GM18907 (cell line): Measurements from ENCODE around the gene CKS2.

Source experiments
- ATAC-seq: cut with Tn5 transposase; IDR thresholded peaks from one replicate; pipeline ENCODE4 v1.9.1; 2021; ENCODE audit warnings: mild to moderate bottlenecking, moderate library complexity; ENCODE audit not compliant: unreplicated experiment

Gene CKS2

DNA sequence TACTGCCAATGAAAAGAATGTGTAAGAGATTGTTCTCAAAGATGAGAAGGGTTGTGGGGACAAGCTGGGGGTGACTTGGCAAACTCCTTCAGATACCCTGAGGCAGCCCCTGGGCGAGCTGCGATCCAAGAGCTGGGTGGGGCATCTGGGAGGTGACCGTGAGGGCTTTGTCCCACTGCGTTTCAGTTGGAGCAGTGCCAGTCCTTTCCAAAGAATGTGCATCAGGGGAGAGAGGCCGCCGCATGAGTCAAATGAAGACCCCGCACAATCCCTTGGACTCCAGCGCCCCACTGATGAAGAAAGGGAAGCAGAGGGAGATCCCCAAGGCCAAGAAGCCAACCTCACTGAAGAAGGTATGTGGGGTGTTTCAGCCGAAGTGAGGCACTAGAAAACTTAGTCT, 35.7 kb downstream of the CKS2 start:
- no peak for ATAC-seq

GRCh38 chr9:89347651-89348050, 36.7 kb downstream of the CKS2 start:
- no peak for ATAC-seq

DNA sequence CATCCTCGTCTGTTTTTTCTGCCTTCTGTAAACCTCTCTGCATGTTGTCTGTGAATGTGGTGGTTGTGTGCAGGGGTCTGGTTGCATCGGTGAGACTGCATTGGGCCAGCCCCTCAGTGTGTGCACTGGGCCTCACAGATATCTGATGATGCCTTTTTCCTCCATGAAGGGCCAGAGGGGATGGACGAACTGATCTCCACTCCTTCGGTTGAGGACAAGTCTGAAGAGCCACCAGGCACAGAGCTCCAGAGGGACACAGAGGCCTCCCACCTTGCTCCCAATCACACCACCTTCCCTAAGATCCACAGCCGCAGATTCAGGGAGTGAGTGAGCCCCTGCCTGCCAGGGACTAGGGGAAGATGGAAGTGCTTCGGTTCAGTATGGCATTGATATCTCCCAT, 38.6 kb downstream of the CKS2 start:
- ATAC-seq = no peak

GRCh38 chr9:89350988-89351557, 40.1 kb downstream of the CKS2 start:
- no peak for ATAC-seq

- ATAC-seq = no peak
Observed at GRCh38 chr9:89351584-89352300, 40.7 kb downstream of the CKS2 start.

DNA sequence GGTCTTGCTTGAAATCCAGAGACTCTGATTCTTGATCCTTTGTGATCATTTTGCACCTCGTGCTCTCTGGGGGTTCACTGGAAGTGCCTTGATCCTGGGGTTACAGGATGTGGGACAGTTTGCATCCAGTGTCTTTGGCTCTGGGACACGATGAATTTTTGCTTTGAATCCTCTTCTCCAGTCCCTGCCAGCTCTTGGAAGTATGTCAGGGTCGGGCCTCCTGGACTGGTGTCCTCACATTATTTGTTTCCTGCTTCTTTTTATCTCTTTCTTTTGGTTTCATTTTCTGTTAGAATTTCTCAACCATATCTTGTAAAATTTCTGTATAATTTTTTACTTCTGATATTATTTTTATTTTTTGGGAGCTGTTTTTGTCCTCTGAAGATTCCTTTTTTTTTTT, 41.5 kb downstream of the CKS2 start:
- ATAC-seq = no peak

DNA sequence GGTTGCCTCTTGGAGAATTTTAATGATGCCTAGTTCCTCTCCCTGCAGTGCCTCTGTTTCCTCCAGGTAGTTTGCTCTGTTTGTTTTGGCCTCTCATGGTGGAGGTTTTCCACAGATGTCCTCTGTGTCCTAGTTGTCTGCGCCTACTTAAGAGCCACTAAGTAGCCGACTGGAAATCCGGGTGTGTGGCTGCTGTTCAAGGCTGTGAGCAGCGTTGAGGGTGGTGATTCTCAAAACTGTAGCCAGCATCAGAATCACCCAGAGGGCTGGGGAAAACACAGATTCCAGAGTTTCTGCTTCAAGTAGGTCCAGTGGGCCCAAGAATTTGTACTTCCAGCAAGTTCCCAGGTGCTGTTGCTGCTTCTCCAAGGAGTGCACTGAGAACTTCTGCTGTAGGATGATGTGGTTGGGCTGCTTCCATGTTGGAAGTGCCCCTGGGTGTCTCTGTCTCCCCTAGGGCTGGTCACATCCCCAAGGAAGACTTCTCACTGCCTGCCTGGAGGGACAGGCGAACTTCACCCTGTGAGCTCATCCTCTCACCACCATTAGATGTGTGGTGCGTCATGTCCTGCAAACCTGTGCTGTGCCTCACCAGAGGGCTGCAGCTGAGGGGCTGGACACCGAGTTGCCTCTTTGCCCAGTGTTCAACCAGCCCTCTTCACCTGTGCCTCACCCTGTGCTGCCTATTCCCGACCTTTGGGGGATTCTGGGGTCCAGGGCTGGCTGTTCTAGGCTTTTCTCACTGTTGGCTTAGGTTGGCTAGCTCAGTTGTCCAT, 42.1 kb downstream of the CKS2 start:
- ATAC-seq = no peak

- ATAC-seq = no peak
Observed at GRCh38 chr9:89353989-89354388, 43.0 kb downstream of the CKS2 start.

- ATAC-seq = no peak
Observed at GRCh38 chr9:89354471-89354870, 43.5 kb downstream of the CKS2 start.

- ATAC-seq = no peak
Observed at GRCh38 chr9:89356782-89357181, 45.8 kb downstream of the CKS2 start.

DNA sequence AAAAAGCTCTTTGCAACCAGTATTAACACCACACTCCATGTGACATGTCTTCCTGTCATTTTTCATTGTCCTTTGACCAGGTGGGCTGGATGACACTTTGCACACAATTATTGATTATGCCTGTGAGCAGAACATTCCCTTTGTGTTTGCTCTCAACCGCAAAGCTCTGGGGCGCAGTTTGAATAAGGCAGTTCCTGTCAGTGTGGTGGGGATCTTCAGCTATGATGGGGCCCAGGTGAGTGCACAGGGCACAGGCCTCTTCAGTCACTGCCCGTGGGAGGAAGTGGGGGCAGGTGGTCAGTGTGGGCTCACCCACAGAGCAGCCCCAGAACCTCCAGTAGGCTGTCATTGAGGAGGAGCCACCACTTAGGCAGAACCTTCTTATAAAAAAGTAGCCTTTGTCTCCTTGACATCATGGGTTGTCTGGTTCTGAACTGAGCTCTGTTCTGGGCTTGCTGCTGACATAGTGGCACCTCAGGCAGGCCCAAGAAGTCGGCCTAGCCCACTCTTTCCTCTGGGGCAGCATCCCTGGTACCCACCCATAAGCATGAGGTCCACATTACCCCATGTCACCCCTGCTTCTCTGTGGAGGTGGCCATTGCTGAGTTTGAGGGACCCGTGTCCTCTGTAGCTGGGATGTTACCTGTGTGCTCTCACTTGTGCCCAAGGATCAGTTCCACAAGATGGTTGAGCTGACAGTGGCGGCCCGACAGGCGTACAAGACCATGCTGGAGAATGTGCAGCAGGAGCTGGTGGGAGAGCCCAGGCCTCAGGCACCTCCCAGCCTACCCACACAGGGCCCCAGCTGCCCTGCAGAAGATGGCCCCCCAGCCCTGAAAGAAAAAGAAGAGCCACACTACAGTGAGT, 46.6 kb downstream of the CKS2 start:
- no peak for ATAC-seq

GRCh38 chr9:89358376-89358916, 47.5 kb downstream of the CKS2 start:
- ATAC-seq = no peak

DNA sequence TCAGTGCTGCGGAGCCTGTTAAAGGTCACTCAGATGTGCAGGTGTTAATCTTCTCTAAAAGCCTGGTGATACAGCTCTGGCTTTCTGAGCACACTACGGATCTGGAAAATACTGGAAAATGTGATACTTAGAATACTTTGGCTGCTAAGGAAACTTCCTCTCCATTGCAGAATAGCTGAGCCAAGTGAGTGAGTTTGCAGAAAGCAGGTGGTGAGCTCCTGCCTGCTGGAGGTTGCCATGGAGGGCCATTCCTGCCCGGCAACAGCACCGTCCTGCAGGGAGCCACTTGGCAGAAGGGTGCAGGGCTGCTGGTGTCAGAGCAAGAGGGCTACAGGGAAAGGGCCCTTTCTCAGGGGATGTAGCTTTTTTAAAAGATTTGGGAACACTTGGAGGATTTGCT, 48.0 kb downstream of the CKS2 start:
- no peak for ATAC-seq

GRCh38 chr9:89359751-89360261, 48.8 kb downstream of the CKS2 start:
- no peak for ATAC-seq

- no peak for ATAC-seq
Observed at GRCh38 chr9:89360465-89360864, 49.5 kb downstream of the CKS2 start.

- ATAC-seq = no peak
Observed at GRCh38 chr9:89361031-89361430, 50.0 kb downstream of the CKS2 start.

DNA sequence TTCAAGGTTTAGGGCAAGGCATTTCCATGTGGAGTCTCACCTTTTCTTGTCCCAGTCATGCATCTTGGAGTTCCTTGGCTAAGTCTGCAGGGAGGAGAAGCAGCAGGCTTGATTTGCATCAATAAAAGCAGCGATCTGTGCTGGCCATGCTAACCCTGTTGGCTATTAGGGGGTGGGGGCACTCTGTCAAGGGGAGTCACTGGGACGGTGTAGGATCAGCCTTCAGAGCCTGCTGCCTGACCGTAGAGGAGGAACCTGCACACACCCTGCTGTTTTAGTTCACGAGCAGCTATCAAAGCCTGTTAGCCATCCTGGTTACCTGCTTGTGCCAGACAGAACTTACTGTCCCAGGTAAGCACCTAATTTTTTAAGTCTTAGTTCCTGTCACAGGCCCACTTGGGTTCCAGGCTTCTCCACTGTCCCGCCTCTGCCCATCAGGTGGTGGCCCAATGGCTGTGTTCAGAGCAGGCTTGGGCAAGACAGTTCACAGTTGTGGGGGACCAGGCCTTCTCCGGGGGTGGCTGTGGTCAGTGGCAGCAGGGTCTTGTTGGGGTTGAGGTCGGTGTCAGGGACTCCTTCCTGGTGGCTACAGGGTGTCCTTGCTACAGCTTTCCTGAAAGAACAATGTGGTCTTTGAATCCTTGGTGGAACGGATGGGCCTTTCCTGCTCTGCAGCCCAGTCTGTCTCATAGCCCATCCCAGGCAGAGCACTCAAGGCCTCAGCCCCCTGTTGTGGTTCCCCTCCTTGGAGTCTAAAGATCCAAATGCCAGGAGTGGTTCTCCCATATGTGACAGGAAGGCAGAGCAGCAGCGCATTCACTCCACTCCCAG, 51.0 kb downstream of the CKS2 start:
- ATAC-seq = no peak

DNA sequence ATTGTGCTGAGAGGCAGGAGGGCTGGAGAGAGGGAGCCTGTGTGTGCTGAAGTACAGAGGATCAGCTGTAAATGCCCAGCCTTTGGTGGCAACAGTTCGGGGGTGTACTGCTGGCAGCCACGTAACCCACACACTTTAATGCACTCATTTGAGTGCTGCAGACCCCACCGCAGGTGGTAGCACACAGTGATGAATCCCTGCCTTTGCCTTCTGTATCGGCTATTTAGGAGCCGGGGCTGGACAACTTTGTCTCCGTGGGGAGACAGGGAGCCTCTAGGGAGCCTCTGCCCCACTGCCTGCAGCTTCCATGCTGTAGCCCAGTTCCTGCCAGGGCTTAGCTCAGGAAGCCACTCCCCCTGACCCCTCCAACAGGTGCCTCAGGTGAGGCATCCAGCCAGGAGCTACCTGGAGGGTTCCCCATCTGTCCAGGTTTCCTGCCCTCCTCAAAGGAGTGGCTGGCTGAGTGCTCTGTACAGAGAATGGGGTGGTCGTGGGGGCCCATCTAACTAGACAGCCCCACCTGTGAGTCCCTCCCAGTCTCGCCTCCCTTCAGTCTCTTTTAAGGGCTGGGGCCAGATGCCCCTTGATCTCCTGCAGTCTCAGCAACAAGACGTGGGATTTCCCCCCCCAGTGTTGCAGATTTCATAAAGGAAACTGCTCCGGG, 51.8 kb downstream of the CKS2 start:
- no peak for ATAC-seq

GRCh38 chr9:89363311-89363670, 52.3 kb downstream of the CKS2 start:
- no peak for ATAC-seq
